ENCODE data around the gene CACNA2D1. TPM values are rescaled to one million over a fixed set of nuclear protein-coding genes. Genes with fewer than 3 reads are reported as not detected.

Gene CACNA2D1
- total and polyA plus RNA-seq, 9 of the 15 experiments (the other 6 are each of a cell fraction or from before 2014, with no cell fraction given), result 0.49 TPM; not detected in 8

DNA sequence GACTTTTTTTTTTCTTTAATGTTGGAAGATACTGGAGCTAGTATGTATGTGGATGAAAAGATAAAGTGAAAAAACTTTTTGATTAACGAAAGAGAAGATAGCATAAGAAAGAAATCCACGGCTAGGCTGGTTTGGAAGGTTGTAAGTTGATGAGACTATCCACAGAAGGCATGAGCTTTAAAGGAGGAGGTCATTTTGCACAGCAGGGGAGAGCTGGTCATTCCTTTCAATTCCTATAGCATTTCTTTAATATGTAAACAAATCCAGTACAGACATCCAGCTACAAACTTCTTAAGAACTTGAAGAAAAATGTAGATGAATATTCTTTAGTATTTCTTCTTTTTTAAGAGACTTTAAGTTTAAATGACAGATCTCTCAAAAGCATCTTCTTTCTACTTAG, 281.3 kb downstream of the CACNA2D1 start:
- TF ChIP-seq KAT8 (IDR thresholded peaks at IDR 0.05; ENCODE audit: low read depth), result no peak
- TF ChIP-seq, protein P1, sequence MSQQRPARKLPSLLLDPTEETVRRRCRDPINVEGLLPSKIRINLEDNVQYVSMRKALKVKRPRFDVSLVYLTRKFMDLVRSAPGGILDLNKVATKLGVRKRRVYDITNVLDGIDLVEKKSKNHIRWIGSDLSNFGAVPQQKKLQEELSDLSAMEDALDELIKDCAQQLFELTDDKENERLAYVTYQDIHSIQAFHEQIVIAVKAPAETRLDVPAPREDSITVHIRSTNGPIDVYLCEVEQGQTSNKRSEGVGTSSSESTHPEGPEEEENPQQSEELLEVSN (IDR thresholded peaks at IDR 0.05; ENCODE audit: borderline replicate concordance in 1 of 2, extremely low read depth in 1 of 2, insufficient read depth in 1 of 2, insufficient read length in 1 of 2, low read depth in 1 of 2, low read length in 1 of 2, poor library complexity in 1 of 2, severe bottlenecking in 1 of 2), result no peak
- TF ChIP-seq POLR3G (IDR thresholded peaks at IDR 0.05; ENCODE audit: extremely low read depth, insufficient read length, insufficient replicate concordance), result no peak
- no peak for TF ChIP-seq LARP7 (IDR thresholded peaks at IDR 0.05)
- TF ChIP-seq EWSR1 (IDR thresholded peaks at IDR 0.05; ENCODE audit: borderline replicate concordance, low read depth, partially characterized antibody), result no peak
- TF ChIP-seq RAD51 (IDR thresholded peaks at IDR 0.05; ENCODE audit: borderline replicate concordance, low read depth), result no peak
- TF ChIP-seq TCF7L2 (IDR thresholded peaks at IDR 0.05; ENCODE audit: low read depth, low read length), result no peak
- TF ChIP-seq KDM1A (IDR thresholded peaks at IDR 0.05), result no peak
- no peak for TF ChIP-seq SREBF1 (IDR thresholded peaks at IDR 0.05; ENCODE audit: borderline replicate concordance, low read depth, low read length)
- no peak for TF ChIP-seq GABPA (tag; conservative IDR thresholded peaks at IDR 0.05; ENCODE audit: low read depth)
- no peak for TF ChIP-seq ZNF316 (IDR thresholded peaks at IDR 0.05)
- TF ChIP-seq FOXM1 (IDR thresholded peaks at IDR 0.05; ENCODE audit: low read depth), result no peak
- no peak for TF ChIP-seq FOXM1 (CRISPR knock-in tag; IDR thresholded peaks at IDR 0.05; ENCODE audit: low read depth)
- TF ChIP-seq, protein P2, sequence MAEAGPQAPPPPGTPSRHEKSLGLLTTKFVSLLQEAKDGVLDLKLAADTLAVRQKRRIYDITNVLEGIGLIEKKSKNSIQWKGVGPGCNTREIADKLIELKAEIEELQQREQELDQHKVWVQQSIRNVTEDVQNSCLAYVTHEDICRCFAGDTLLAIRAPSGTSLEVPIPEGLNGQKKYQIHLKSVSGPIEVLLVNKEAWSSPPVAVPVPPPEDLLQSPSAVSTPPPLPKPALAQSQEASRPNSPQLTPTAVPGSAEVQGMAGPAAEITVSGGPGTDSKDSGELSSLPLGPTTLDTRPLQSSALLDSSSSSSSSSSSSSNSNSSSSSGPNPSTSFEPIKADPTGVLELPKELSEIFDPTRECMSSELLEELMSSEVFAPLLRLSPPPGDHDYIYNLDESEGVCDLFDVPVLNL (CRISPR knock-in tag; IDR thresholded peaks at IDR 0.05; ENCODE audit: low read depth), result no peak
- Histone ChIP-seq H3K9me3 (replicated peaks; ENCODE audit: control insufficient read depth, insufficient read depth, low read depth, low read length) (no peaks in the 10 kb centered on the region; the same call in 1 of the 2 replicates), H3K79me2 (ENCODE audit: control insufficient read depth, insufficient read depth, low read length) (no peaks in the 10 kb centered on the region), H3K27me3 (ENCODE audit: control insufficient read depth in 2 of 2, insufficient read depth in 2 of 2, low read length in 2 of 2) (no peaks in the 10 kb centered on the region), H4K20me1 (replicated peaks; ENCODE audit: control insufficient read depth, insufficient read depth, low read length) (no peaks in the 10 kb centered on the region), H3K36me3 (ENCODE audit: control insufficient read depth, insufficient read depth, low read length) (no peaks in the 10 kb centered on the region), H3K4me1 (replicated peaks in 1 of 2; ENCODE audit: control insufficient read depth in 2 of 2, insufficient read depth in 2 of 2, low read length in 2 of 2) (no peaks in the 10 kb centered on the region), H2AFZ (ENCODE audit: low read depth, low read length) (no peak overlapping the region), H3K9ac (ENCODE audit: insufficient read depth in 1 of 2, low read depth in 2 of 2, low read length in 2 of 2) (no peak overlapping the region), H3K4me2 (ENCODE audit: insufficient read depth, low read length) (no peak overlapping the region), H3K27ac (ENCODE audit: extremely low read depth, low read depth, low read length) (no peak overlapping the region), H3K4me3 (no peak overlapping the region), H3K9me1 (ENCODE audit: control insufficient read depth, insufficient read depth, low read length) (no peaks in the 10 kb centered on the region)
- POLR2A ChIA-PET, result no interaction called here
- no TSS peak for BruUV-seq (replicated peaks)
- 0% methylated on average over 2 of the region's 2 CpGs for WGBS (ENCODE audit: insufficient coverage, low coverage, missing lambda C conversion rate)
- DNase-seq (ENCODE audit: extremely low read depth in 1 of 4, low spot score in 3 of 4) (no peak), FAIRE-seq (no peak), ATAC-seq (no peak)
- CTCF ChIA-PET (ENCODE audit: low intra/inter-chr PET ratio), result no interaction called here
- in situ Hi-C loops (cut with MboI), result no loop called here
- intact Hi-C loops (cut with micrococcal nuclease), result no loop called here

Data from K562 (cell line).